MCF 10A (cell line): ENCODE results near the gene GRB2. TPM values are rescaled to one million over a fixed set of nuclear protein-coding genes. Genes with fewer than 3 reads are reported as not detected.

ENCODE experiments used
- BruUV-seq: library from RNA; stranded (reverse); fragments of 400-500 nt; replicated peaks from 2 replicates; lab custom pipeline; 2021; lab: Mats Ljungman, UMichigan
- CTCF ChIA-PET: fragments of 300-600 bp; sonication (Branson Sonifier 250); formaldehyde crosslinking; extraction: SDS; loops from one replicate; lab custom pipeline; 2021; ENCODE audit warnings: antibody characterized with exemption, inconsistent platforms; lab: Yijun Ruan, JAX
- POLR2A ChIA-PET: fragments of 300-600, 350-650 bp; sonication (Branson Sonifier 250); formaldehyde crosslinking; extraction: SDS; loops from one replicate; lab custom pipeline; 2020; ENCODE audit warnings: antibody characterized with exemption, inconsistent platforms; lab: Yijun Ruan, JAX
- DNase-seq: peaks from one replicate; pipeline ENCODE4 v3.0.0-alpha.2; 2018; ENCODE audit not compliant: unreplicated experiment
- H3K27ac Mint-ChIP-seq: one replicate; pipeline ENCODE4 v1.8.0; 2022; ENCODE audit warnings: mild to moderate bottlenecking, low read depth, mixed read lengths; ENCODE audit not compliant: unreplicated experiment
- H3K27me3 Mint-ChIP-seq: one replicate; pipeline ENCODE4 v1.8.0; 2022; ENCODE audit warnings: mixed read lengths; ENCODE audit not compliant: insufficient read depth, unreplicated experiment
- H3K36me3 Mint-ChIP-seq: one replicate; pipeline ENCODE4 v1.8.0; 2022; ENCODE audit warnings: mild to moderate bottlenecking, moderate library complexity, mixed read lengths; ENCODE audit not compliant: insufficient read depth, unreplicated experiment
- H3K4me1 Mint-ChIP-seq: one replicate; pipeline ENCODE4 v1.8.0; 2022; ENCODE audit warnings: mixed read lengths; ENCODE audit not compliant: insufficient read depth, unreplicated experiment
- H3K4me3 Mint-ChIP-seq: one replicate; pipeline ENCODE4 v1.8.0; 2022; ENCODE audit warnings: mild to moderate bottlenecking, moderate library complexity, mixed read lengths; ENCODE audit not compliant: unreplicated experiment
- H3K9me3 Mint-ChIP-seq: one replicate; pipeline ENCODE4 v1.8.0; 2022; ENCODE audit warnings: mixed read lengths; ENCODE audit not compliant: unreplicated experiment
- intact Hi-C: fragments of 100-400 bp; cut with micrococcal nuclease; formaldehyde crosslinking; loops from 2 replicates; pipeline ENCODE4 v1.14.1; 2022
- total RNA-seq: library from RNA; stranded (reverse); gene quantifications from 2 replicates; pipeline ENCODE4 v1.2.3, GENCODE V29; 2022
- TF ChIP-seq, protein P1 (sequence below): fragments of 200-600 bp; IDR thresholded peaks from one replicate; pipeline ENCODE4 v1.8.0; 2022; ENCODE audit warnings: antibody characterized with exemption, mild to moderate bottlenecking; ENCODE audit not compliant: unreplicated experiment

Gene GRB2
- total RNA-seq, 1 experiment from 2014 or later = 67.1 TPM

GRCh38 chr17:75390982-75391381 is 14.5 kb downstream of the GRB2 start:
- TF ChIP-seq, protein P1, sequence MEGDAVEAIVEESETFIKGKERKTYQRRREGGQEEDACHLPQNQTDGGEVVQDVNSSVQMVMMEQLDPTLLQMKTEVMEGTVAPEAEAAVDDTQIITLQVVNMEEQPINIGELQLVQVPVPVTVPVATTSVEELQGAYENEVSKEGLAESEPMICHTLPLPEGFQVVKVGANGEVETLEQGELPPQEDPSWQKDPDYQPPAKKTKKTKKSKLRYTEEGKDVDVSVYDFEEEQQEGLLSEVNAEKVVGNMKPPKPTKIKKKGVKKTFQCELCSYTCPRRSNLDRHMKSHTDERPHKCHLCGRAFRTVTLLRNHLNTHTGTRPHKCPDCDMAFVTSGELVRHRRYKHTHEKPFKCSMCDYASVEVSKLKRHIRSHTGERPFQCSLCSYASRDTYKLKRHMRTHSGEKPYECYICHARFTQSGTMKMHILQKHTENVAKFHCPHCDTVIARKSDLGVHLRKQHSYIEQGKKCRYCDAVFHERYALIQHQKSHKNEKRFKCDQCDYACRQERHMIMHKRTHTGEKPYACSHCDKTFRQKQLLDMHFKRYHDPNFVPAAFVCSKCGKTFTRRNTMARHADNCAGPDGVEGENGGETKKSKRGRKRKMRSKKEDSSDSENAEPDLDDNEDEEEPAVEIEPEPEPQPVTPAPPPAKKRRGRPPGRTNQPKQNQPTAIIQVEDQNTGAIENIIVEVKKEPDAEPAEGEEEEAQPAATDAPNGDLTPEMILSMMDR = no peak
- CTCF ChIA-PET = interaction anchor here (0.9 to 1.1 kb wide), 2 partner anchors 11 to 69 kb away, joined by 3 read pairs; no protein-coding TSS in a partner anchor
- Mint-ChIP-seq H3K27me3 (no peaks in the 10 kb centered on the region), H3K4me3 (no peak overlapping the region), H3K36me3 (peaks cover 46% of the 10 kb centered on the region), H3K4me1 (peaks cover 35% of the 10 kb centered on the region), H3K9me3 (no peaks in the 10 kb centered on the region), H3K27ac (no peak overlapping the region)
- POLR2A ChIA-PET = interaction anchor here (4.5 kb wide), 1 partner anchor 9 kb away, joined by 61 read pairs; no protein-coding TSS in a partner anchor
- BruUV-seq = no TSS peak
- intact Hi-C loops = loop anchor here (5.0 kb wide), 1 partner anchor 44 kb away; no protein-coding TSS in a partner anchor
- DNase-seq = no peak

- intact Hi-C loops = no loop called here
- POLR2A ChIA-PET = no interaction called here
- no peaks in the 10 kb centered on the region for H3K27me3 Mint-ChIP-seq
These were observed 16.9 kb downstream of the GRB2 start for GRCh38 chr17:75388476-75389030.

DNA sequence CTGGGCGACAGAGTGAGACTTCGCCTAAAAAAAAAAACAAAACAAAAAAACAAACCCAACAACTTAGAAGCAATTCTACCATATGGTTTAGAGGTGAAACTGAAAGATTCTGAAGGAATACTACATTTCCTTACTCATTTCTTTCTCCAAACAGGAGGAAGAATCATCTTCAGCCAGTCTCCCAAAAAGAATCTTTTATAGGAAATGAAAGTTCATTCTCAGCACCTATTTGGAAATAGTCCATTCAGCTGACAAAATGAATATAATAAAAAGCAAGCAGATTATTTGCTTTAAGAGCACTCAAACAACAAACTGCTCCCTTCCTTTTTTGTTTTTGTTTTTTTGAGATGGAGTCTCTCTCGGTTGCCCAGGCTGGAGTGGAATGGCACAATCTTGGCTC is 17.7 kb downstream of the GRB2 start:
- TF ChIP-seq, protein P1 = no peak
- Mint-ChIP-seq H3K9me3 (no peaks in the 10 kb centered on the region), H3K36me3 (peaks cover 35% of the 10 kb centered on the region), H3K27me3 (no peaks in the 10 kb centered on the region), H3K4me1 (peaks cover 22% of the 10 kb centered on the region), H3K27ac (no peak overlapping the region), H3K4me3 (no peak overlapping the region)
- CTCF ChIA-PET = no interaction called here
- intact Hi-C loops = no loop called here
- POLR2A ChIA-PET = interaction anchor here (0.6 kb wide), 1 partner anchor 291 kb away, joined by 3 read pairs; no protein-coding TSS in a partner anchor
- DNase-seq = no peak
- no TSS peak for BruUV-seq

More at GRCh38 chr17:75388476-75389030, 16.9 kb downstream of the GRB2 start:
- Mint-ChIP-seq H3K27ac (no peak overlapping the region), H3K36me3 (peaks cover 39% of the 10 kb centered on the region), H3K4me3 (no peak overlapping the region), H3K4me1 (peaks cover 22% of the 10 kb centered on the region), H3K9me3 (no peaks in the 10 kb centered on the region)
- CTCF ChIA-PET = no interaction called here
- BruUV-seq = no TSS peak
- TF ChIP-seq, protein P1 = no peak
- no peak for DNase-seq

- H3K27me3 Mint-ChIP-seq = no peaks in the 10 kb centered on the region
- POLR2A ChIA-PET = no interaction called here
- TF ChIP-seq, protein P1 = no peak
- no peak for DNase-seq
- BruUV-seq = no TSS peak
- intact Hi-C loops = no loop called here
- peaks cover 35% of the 10 kb centered on the region for H3K36me3 Mint-ChIP-seq
- no peak overlapping the region for H3K4me3 Mint-ChIP-seq
- CTCF ChIA-PET = interaction anchor here (0.6 kb wide), 1 partner anchor 17 kb away, joined by 3 read pairs; no protein-coding TSS in a partner anchor
- peaks cover 16% of the 10 kb centered on the region for H3K4me1 Mint-ChIP-seq
- H3K9me3 Mint-ChIP-seq = no peaks in the 10 kb centered on the region
- H3K27ac Mint-ChIP-seq = no peak overlapping the region
These were observed 19.0 kb downstream of the GRB2 start for GRCh38 chr17:75386430-75386829.
